SK-N-SH (cell line): Measurements from ENCODE around the gene BUD23. TPM values are rescaled to one million over a fixed set of nuclear protein-coding genes. Genes with fewer than 3 reads are reported as not detected.

Experiments
- CTCF ChIA-PET: fragments of 300-600, 350-600 bp; formaldehyde crosslinking; extraction: SDS; loops from one replicate; lab custom pipeline; 2021; lab: Yijun Ruan, JAX
- POLR2A ChIA-PET: fragments of 350-600 bp; sonication (Branson Sonifier 250); formaldehyde crosslinking; extraction: SDS; loops from one replicate; lab custom pipeline; 2020; ENCODE audit warnings: antibody characterized with exemption, inconsistent platforms; lab: Yijun Ruan, JAX
- DNase-seq: peaks from one replicate; pipeline ENCODE4 v3.0.0; 2012
- H2AFZ ChIP-seq: fragments of 200-600 bp; sonication (generic); 2 replicates; pipeline ENCODE4 v1.8.1; 2016; ENCODE audit warnings: antibody characterized with exemption, mild to moderate bottlenecking, low read depth
- H3F3A ChIP-seq: fragments of 200-600 bp; sonication (generic); replicated peaks from 2 replicates; pipeline ENCODE3; 2016; ENCODE audit warnings: antibody characterized with exemption, mild to moderate bottlenecking; ENCODE audit not compliant: insufficient read depth
- H3K27ac ChIP-seq, 2 experiments: fragments of 200-500 bp in 1 of 2; fragments of 200-600 bp in 1 of 2; sonication (Bioruptor generic) in 1 of 2; sonication (generic), shearing (Covaris generic) in 1 of 2; 2 replicates each; pipeline versions ENCODE4 v1.5.1 to v1.6.1; 2014 to 2016; ENCODE audit warnings: low read depth in 2 of 2, inconsistent platforms in 1 of 2, low read length in 1 of 2, mild to moderate bottlenecking in 1 of 2, mixed read lengths in 1 of 2
- H3K27me3 ChIP-seq: fragments of 200-600 bp; sonication (generic), shearing (Covaris generic); 2 replicates; pipeline ENCODE4 v1.6.1; 2016; ENCODE audit warnings: mixed run types; ENCODE audit not compliant: insufficient read depth
- H3K36me3 ChIP-seq, 2 experiments: fragments of 200-500 bp in 1 of 2; fragments of 200-600 bp in 1 of 2; sonication (Bioruptor generic) in 1 of 2; sonication (generic) in 1 of 2; replicated peaks in 1 of 2; 2 replicates each; pipeline versions ENCODE3 to v1.5.1; 2014 to 2016; ENCODE audit warnings: low read length in 1 of 2, mild to moderate bottlenecking in 1 of 2; ENCODE audit not compliant: insufficient read depth in 2 of 2, control insufficient read depth in 1 of 2
- H3K4me1 ChIP-seq, 2 experiments: fragments of 200-500 bp in 1 of 2; fragments of 200-600 bp in 1 of 2; sonication (Bioruptor generic) in 1 of 2; sonication (generic), shearing (Covaris generic) in 1 of 2; 2 replicates each; pipeline versions ENCODE4 v1.5.1 to v1.6.1; 2014 to 2016; ENCODE audit warnings: low read depth in 1 of 2, low read length in 1 of 2, mixed run types in 1 of 2; ENCODE audit not compliant: insufficient read depth in 2 of 2, control insufficient read depth in 1 of 2
- H3K4me2 ChIP-seq: fragments of 200-600 bp; sonication (generic), shearing (Covaris generic); 2 replicates; pipeline ENCODE4 v1.6.1; 2017; ENCODE audit warnings: mixed run types
- H3K4me3 ChIP-seq, 2 experiments: fragments of 200-500 bp in 1 of 2; fragments of 200-600 bp in 1 of 2; sonication (Bioruptor generic) in 1 of 2; sonication (generic), shearing (Covaris generic) in 1 of 2; 2 replicates each; pipeline versions ENCODE4 v1.5.1 to v1.8.1; 2014 to 2016; ENCODE audit warnings: low read depth in 2 of 2, inconsistent platforms in 1 of 2, low read length in 1 of 2, mild to moderate bottlenecking in 1 of 2, mixed read lengths in 1 of 2, moderate library complexity in 1 of 2
- H3K79me2 ChIP-seq: fragments of 200-600 bp; sonication (generic); 2 replicates; pipeline ENCODE4 v1.8.1; 2017; ENCODE audit warnings: mild to moderate bottlenecking; ENCODE audit not compliant: insufficient read depth
- H3K9ac ChIP-seq: fragments of 200-600 bp; sonication (generic); 2 replicates; pipeline ENCODE4 v1.6.1; 2017; ENCODE audit warnings: mixed run types
- H3K9me2 ChIP-seq: fragments of 200-600 bp; sonication (generic); 2 replicates; pipeline ENCODE4 v1.6.1; 2017; ENCODE audit warnings: mixed run types
- H3K9me3 ChIP-seq: fragments of 200-600 bp; sonication (generic); 2 replicates; pipeline ENCODE4 v1.6.1; 2017; ENCODE audit warnings: mixed run types, mild to moderate bottlenecking, moderate library complexity
- H4K20me1 ChIP-seq: fragments of 200-600 bp; sonication (generic); 2 replicates; pipeline ENCODE4 v1.6.1; 2017; ENCODE audit warnings: mild to moderate bottlenecking, mixed run types; ENCODE audit not compliant: insufficient read depth
- ELF1 ChIP-seq: IDR thresholded peaks from 2 replicates; pipeline ENCODE4 v1.4.0; 2012
- GABPA ChIP-seq: IDR thresholded peaks from 2 replicates; pipeline ENCODE4 v1.4.0; 2012; ENCODE audit warnings: low read depth, mild to moderate bottlenecking
- GATA2 ChIP-seq: sonication (generic); formaldehyde crosslinking; IDR thresholded peaks from 2 replicates; pipeline ENCODE4 v1.5.0; 2020; ENCODE audit warnings: mild to moderate bottlenecking, missing genetic modification reagents
- IRF3 ChIP-seq: fragments of 150-350 bp; IDR thresholded peaks from 2 replicates; pipeline ENCODE4 v1.6.1; 2016; ENCODE audit warnings: mild to moderate bottlenecking, low read depth, low read length
- MEF2A ChIP-seq: IDR thresholded peaks from 2 replicates; pipeline ENCODE4 v1.4.0; 2012; ENCODE audit warnings: low read depth, borderline replicate concordance
- MXI1 ChIP-seq: IDR thresholded peaks from 2 replicates; pipeline ENCODE4 v1.6.1; 2012; ENCODE audit warnings: mild to moderate bottlenecking, low read depth, low read length, improper control_type of control experiment
- RFX5 ChIP-seq: IDR thresholded peaks from 2 replicates; pipeline ENCODE4 v1.6.1; 2012; ENCODE audit warnings: mild to moderate bottlenecking, improper control_type of control experiment, low read length
- RXRA ChIP-seq: IDR thresholded peaks from 2 replicates; pipeline ENCODE4 v1.4.0; 2012; ENCODE audit warnings: low read depth, mild to moderate bottlenecking, borderline replicate concordance
- SIN3A ChIP-seq: IDR thresholded peaks from 2 replicates; pipeline ENCODE4 v1.6.1; 2012; ENCODE audit warnings: low read depth, mild to moderate bottlenecking, low read length, moderate library complexity, borderline replicate concordance
- TCF12 ChIP-seq: IDR thresholded peaks from 2 replicates; pipeline ENCODE4 v1.4.0; 2012
- YY1 ChIP-seq: IDR thresholded peaks from 2 replicates; pipeline ENCODE4 v1.4.0; 2012; ENCODE audit warnings: low read depth, mild to moderate bottlenecking
- WGBS: methylation state at CpG from one replicate; pipeline ENCODE4 v1.1.6; 2017; ENCODE audit warnings: low lambda C conversion rate; 5-methylcytosine and 5-hydroxymethylcytosine counted together
- polyA plus RNA-seq, 3 experiments: library from polyadenylated mRNA; depleted of rRNA; stranded (reverse); fragments of >200 nt; gene quantifications; 2 replicates each; pipeline ENCODE4 v1.2.3, GENCODE V29; 2012
- TF ChIP-seq, protein P1 (sequence below): IDR thresholded peaks from 2 replicates; pipeline ENCODE4; 2012
- TF ChIP-seq, protein P2 (sequence below): IDR thresholded peaks from 2 replicates; pipeline ENCODE4 v1.4.0; 2012; ENCODE audit warnings: low read depth
- TF ChIP-seq, protein P3 (sequence below): IDR thresholded peaks from 2 replicates; pipeline ENCODE4 v1.4.0; 2012; ENCODE audit warnings: low read depth, borderline replicate concordance

The BUD23 gene
- polyA plus RNA-seq, 1 of the 3 experiments (the other 2 are of a cell fraction): 206 TPM

GRCh38 chr7:73645643-73646174 is 37.7 kb upstream of the BUD23 start:
- peaks cover 85% of the 10 kb centered on the region for H3K27me3 ChIP-seq
- no peak for TF ChIP-seq GABPA
- TF ChIP-seq TCF12: no peak
- TF ChIP-seq, protein P1, sequence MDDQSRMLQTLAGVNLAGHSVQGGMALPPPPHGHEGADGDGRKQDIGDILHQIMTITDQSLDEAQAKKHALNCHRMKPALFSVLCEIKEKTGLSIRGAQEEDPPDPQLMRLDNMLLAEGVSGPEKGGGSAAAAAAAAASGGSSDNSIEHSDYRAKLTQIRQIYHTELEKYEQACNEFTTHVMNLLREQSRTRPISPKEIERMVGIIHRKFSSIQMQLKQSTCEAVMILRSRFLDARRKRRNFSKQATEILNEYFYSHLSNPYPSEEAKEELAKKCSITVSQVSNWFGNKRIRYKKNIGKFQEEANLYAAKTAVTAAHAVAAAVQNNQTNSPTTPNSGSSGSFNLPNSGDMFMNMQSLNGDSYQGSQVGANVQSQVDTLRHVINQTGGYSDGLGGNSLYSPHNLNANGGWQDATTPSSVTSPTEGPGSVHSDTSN: no peak
- no peak for TF ChIP-seq IRF3
- TF ChIP-seq, protein P2, sequence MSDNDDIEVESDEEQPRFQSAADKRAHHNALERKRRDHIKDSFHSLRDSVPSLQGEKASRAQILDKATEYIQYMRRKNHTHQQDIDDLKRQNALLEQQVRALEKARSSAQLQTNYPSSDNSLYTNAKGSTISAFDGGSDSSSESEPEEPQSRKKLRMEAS: no peak
- no peak for TF ChIP-seq YY1
- TF ChIP-seq RXRA: no peak
- no peak for TF ChIP-seq SIN3A
- TF ChIP-seq MEF2A: no peak
- TF ChIP-seq RFX5: no peak
- TF ChIP-seq, protein P3, sequence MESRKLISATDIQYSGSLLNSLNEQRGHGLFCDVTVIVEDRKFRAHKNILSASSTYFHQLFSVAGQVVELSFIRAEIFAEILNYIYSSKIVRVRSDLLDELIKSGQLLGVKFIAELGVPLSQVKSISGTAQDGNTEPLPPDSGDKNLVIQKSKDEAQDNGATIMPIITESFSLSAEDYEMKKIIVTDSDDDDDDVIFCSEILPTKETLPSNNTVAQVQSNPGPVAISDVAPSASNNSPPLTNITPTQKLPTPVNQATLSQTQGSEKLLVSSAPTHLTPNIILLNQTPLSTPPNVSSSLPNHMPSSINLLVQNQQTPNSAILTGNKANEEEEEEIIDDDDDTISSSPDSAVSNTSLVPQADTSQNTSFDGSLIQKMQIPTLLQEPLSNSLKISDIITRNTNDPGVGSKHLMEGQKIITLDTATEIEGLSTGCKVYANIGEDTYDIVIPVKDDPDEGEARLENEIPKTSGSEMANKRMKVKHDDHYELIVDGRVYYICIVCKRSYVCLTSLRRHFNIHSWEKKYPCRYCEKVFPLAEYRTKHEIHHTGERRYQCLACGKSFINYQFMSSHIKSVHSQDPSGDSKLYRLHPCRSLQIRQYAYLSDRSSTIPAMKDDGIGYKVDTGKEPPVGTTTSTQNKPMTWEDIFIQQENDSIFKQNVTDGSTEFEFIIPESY: no peak
- TF ChIP-seq MXI1: no peak
- no peak for TF ChIP-seq ELF1
- TF ChIP-seq GATA2 (CRISPR knock-in tag): no peak

More at GRCh38 chr7:73645643-73646174, 37.7 kb upstream of the BUD23 start:
- peaks cover 0 to 2% of the 10 kb centered on the region in 2 experiments; a peak in 1 of 4 replicates for H3K4me1 ChIP-seq
- no peak overlapping the region for H3K4me2 ChIP-seq
- H3F3A ChIP-seq: peaks cover 4% of the 10 kb centered on the region
- no peak for DNase-seq
- H4K20me1 ChIP-seq: no peaks in the 10 kb centered on the region
- no peaks in the 10 kb centered on the region for H3K9me2 ChIP-seq
- POLR2A ChIA-PET: no interaction called here
- H3K9ac ChIP-seq: no peak overlapping the region
- CTCF ChIA-PET: interaction anchor here (0.6 to 6.4 kb wide), 7 partner anchors 16 to 486 kb away, joined by 3 to 55 read pairs (median 4); partner anchors contain the start of genes MLXIPL and VPS37D
- H2AFZ ChIP-seq: no peak overlapping the region
- WGBS: 47% methylated on average over 3 of the region's 4 CpGs
- H3K9me3 ChIP-seq: no peaks in the 10 kb centered on the region
- H3K36me3 ChIP-seq: no peaks in the 10 kb centered on the region
- no peak overlapping the region for H3K27ac ChIP-seq
- H3K79me2 ChIP-seq: no peaks in the 10 kb centered on the region
- H3K4me3 ChIP-seq: no peak overlapping the region
